Caki2 (cell line): ENCODE data around the gene DYRK1A. TPM values are rescaled to one million over a fixed set of nuclear protein-coding genes. Genes with fewer than 3 reads are reported as not detected.

Source experiments
- DNase-seq: peaks from one replicate; pipeline ENCODE4 v3.0.0-alpha.2; 2015; ENCODE audit warnings: low read depth
- in situ Hi-C: cut with HindIII; loops from 2 replicates; pipeline ENCODE4 v1.10.0; 2016; ENCODE audit warnings: low sequenced_read_pairs, low pct_unique_long_range_greater_than_20kb, mixed read lengths
- total RNA-seq: library from RNA; depleted of rRNA; stranded (reverse); fragments of >200 nt; shearing (Covaris generic); gene quantifications from 2 replicates; pipeline ENCODE4 v1.2.3, GENCODE V29; 2014; ENCODE audit warnings: low replicate concordance; rRNA removed

The DYRK1A gene
- total RNA-seq, 1 experiment from 2014 or later, result 43.5 TPM

GRCh38 chr21:37564341-37564923 is 197.9 kb downstream of the DYRK1A start:
- peak; percentile 99 for DNase-seq
- in situ Hi-C loops, result no loop called here

DNA sequence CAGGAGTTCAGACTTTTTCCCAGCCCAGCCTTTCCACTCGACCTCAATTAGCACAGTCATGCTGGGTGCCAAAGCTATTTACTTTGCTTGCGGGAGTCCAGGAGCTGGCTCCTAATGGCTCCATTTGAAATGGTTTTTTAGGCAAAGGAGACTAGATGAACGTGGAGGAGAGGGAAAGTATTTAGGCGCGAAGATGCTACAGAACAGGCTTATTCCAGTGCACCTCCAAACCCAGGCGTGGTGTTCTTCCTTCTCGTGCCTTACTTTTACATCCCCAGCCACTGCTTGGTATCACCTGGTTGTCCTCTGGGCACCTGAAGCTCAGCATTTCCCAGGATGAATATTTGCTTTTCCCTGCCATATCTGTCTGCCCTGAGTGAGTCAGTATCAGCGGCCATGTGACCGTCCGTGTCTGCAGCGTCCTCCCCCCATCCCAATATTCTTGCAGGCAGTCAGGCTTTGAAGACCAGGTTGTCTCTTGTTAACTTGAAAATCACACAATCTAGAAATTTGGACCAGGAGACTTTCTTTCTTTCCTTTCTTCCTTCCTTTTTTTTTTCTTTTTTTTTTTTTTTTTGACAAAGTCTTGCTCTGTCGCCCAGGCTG is 198.5 kb downstream of the DYRK1A start:
- no peak for DNase-seq
- in situ Hi-C loops, result no loop called here

DNA sequence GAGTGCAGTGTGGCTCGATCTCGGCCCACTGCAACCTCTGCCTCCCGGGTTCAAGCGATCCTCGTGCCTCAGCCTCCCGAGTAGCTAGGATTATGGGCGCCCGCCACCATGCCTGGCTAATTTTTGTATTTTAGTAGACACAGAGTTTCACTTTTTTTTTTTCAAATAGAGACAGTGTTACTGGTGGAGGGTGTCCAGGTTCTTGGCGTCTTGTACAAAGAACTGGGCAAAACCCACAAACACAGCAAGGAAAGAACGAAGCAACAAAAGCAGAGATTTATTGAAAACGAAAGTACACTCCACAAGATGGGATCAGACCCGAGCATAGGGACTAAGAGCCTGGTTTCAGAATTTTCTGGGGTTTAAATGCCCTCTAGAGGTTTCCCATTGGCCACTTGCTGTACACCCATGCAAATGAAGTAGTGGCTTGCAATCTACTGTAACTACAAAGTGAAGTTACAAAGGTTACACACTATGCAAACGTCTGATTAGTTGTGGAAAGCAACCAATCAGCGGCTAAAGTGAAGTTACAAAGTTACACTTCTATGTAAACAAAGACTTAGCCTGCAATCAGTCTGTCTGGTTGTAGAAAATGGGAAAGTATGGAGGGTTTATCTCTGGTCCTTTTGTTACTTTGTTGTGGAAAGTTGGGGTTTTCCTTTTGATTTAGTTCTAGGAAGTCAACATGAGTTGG is 199.1 kb downstream of the DYRK1A start:
- peak; percentile 70 for DNase-seq
- in situ Hi-C loops, result no loop called here

DNA sequence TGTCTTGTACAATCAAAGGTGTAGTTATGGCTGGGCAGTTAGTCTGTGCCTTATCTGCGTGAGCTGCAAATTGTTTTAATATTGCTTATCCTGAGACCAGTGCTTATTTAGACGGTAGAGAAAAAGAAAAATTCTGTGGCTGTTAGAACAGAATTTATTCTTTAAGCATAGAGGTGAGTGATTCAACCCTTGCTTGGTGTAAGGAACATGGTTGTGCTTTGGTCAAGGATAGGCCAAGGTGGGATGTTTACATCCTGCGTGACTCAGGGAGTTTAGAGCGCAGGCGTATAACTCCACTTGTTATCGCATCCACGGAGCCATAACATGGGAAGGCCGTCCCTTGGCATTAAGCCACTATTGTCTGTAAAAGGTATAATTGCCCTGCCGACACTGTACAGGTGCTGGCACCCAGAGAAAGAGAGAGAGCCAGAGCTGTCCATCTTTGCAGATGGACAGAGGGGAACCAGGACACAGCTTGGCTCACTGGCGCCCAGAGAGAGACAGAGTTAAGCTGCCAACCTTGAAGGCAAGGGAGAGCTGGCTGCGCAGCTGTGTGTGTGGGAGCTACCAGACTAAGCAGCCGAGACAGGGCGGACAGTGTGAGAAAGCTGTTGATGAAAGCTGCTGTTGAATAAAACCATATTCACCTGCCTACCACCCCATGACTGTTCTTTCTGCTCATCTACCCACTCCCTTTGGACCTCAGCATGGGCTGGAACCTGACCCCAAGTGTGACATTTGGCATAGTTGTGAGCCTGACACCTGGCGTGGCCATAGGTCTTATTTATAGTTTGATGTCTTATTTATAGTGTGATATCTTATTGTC is 200.4 kb downstream of the DYRK1A start:
- in situ Hi-C loops, result no loop called here
- no peak for DNase-seq

- no peak for DNase-seq
- in situ Hi-C loops, result no loop called here
Observed at GRCh38 chr21:37568415-37568814, 201.8 kb downstream of the DYRK1A start.

GRCh38 chr21:37568916-37569315 is 202.3 kb downstream of the DYRK1A start:
- in situ Hi-C loops, result no loop called here
- DNase-seq, result no peak

DNA sequence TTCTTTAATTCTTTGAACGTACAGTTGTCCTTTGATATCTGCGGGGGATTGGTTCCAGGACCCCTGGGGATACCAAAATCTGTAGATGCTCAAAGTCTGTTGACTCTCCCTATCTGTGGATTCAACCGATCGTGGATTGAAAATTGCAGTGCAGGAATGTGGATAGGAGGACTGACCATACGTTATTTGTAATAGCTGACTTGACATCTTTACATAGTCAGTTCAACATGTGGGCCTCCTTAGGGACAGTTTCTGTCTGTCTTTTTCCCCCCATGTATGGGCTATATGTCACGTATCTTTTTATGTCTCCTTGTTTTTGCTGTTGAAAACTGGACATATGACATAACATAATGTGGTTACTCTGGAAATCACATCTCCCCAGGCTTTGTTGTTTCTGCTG is 204.9 kb downstream of the DYRK1A start:
- in situ Hi-C loops, result no loop called here
- DNase-seq, result no peak

DNA sequence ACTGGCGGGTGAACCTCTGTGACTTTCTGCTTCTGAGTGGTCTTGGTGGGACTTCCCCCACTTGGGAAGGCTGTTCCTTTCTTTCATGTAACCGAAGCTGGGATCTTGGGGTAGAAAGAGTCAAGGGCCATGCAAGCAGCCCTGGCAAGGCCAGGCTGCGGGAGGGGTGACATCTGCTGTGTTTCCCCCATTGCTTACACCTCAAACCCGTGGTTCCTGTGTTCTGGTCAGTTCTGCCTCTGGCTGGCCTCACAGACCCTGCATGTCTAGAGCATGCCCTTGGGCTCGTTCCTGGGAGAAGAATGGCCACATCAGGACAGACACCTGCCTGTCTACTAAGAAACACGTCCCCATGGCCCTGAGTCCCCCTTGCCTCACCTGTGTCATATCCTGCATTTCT is 207.7 kb downstream of the DYRK1A start:
- in situ Hi-C loops, result no loop called here
- no peak for DNase-seq

- in situ Hi-C loops, result no loop called here
- DNase-seq, result no peak
Observed at GRCh38 chr21:37574751-37575150, 208.2 kb downstream of the DYRK1A start.

- no peak for DNase-seq
- in situ Hi-C loops, result no loop called here
Observed at GRCh38 chr21:37575580-37575979, 209.0 kb downstream of the DYRK1A start.

Other genes with a start within 250 kb of the DYRK1A start
- 71.3 and 124 TPM in 2 replicates for gene VPS26C, start 99.4 kb upstream of the DYRK1A start, total RNA-seq